ENCODE measurements around the gene B3GNT3.

B3GNT3 gene, protein sequence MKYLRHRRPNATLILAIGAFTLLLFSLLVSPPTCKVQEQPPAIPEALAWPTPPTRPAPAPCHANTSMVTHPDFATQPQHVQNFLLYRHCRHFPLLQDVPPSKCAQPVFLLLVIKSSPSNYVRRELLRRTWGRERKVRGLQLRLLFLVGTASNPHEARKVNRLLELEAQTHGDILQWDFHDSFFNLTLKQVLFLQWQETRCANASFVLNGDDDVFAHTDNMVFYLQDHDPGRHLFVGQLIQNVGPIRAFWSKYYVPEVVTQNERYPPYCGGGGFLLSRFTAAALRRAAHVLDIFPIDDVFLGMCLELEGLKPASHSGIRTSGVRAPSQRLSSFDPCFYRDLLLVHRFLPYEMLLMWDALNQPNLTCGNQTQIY

DNA sequence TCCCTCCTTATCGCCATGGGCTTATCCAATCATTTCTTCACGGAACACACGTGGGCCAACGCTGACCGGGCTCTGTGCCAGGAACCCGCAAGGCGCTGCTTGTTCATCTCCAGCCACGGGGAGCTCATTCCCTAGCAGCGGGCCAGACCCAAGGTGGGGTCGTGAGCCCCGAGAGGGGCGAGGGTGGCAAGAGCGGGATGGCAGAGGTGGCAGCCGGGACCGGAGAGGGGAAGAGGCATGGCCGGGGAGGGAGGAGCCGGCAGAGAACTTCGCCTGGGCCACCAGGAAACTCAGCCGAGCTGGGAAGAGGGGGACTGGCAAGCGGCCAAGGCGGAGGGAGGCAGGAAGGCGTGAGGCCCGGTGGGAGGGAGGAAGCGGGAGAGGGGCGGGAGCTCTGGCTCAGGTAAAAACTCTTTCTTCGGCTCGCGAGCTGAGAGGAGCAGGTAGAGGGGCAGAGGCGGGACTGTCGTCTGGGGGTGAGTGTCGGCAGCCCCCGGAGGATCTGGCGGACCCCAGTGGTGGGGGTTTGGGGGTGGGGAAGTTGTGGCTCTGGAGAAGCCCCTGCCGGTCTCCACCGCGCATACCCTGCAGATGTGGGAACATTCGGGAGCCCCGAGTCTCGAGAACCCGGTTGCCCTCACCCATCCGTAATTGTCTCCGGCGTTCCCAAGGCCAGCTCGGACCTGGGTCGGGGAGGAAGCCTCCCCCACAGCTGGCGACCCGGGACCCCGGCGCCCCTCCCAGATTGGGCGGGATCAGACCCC is at the start of gene B3GNT3:
Gene B3GNT3, plus strand, starts transcription at position 408 of the 764 bp plus-strand sequence. CDS start 12,670 bp downstream, outside the sequence.
- DNase-seq, result no peak

DNA sequence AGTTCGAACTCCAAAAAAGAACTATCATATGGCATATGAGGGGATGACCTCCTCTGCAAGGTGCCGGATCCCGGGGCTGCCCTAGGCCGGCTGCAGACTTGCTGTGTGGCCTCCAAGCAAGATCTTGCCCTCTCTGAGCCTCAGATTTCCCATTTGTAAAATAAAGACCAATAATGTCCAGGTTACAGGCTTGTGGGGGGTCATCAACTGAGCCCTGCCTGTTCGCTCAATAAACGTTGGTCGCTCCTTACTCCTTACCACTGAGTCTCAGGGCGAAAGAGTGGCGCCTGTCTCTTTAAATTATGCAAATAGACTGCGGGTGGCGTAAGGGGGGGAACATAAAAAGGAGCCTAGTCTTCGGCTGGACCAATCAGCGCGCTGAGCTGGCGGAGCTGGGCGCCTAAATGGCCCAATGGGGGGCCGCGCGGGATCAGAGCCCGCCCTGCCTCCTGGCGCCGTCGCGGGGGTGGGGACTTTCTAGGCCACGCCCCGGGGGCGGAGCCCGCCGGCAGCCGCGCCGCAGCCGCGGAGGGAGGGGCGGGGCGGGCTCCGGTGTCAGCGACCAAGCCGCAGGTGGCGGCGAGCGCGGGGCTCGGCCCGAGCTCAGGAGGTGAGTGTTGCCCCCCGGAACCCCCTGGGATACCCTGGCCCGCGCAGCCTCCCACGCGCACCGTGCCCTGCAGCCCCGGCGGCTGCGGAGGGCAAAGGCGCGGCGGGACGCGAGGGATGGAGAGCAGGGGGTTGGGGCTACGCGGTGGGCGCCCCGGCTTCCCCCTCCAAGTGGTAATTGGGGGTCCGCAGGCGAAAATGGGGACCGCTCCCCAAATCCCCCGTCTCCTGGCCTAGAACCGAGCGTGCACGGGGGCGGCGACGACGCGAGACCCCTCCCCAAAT is 47.5 kb upstream of the B3GNT3 start:
- DNase-seq, result peak; percentile 93

DNA sequence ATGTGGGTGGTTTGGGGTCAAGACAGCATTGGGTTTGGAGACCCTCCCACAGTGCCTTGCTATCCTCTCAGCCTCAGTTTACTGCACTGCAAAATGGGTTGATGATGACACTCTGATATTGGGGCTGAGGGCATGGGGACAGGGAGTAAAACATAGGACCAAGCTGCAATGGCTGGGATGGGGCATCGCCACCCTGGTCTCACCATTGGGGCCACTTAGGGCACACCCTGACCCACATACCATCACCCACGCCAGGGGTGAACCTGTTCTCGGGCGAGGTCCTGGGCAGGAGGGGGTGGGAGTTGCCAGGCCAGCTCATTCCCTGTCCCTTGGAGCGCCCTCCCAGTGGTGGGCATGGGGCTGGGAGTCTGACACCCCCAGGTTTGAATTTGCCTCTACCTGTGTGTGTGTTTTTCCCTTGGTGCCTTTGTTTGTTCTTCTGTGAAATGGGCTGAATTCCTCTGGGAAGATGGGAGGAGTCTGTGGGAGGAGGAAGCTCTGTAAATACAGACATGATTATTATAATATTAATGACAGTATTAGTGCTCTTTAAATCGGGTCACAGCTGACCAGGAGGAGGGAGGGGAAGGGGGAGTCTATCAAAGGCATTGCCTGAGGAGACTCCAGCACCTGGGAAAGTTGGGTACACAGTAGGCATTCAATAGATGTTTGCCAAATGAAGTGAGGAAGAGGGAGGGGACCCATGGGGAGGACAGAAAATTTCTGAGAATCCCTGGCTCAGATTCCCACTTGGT is 45.9 kb upstream of the B3GNT3 start:
- no peak for DNase-seq

- DNase-seq, result no peak
Observed at GRCh38 chr19:17749912-17750317, 45.0 kb upstream of the B3GNT3 start.

DNA sequence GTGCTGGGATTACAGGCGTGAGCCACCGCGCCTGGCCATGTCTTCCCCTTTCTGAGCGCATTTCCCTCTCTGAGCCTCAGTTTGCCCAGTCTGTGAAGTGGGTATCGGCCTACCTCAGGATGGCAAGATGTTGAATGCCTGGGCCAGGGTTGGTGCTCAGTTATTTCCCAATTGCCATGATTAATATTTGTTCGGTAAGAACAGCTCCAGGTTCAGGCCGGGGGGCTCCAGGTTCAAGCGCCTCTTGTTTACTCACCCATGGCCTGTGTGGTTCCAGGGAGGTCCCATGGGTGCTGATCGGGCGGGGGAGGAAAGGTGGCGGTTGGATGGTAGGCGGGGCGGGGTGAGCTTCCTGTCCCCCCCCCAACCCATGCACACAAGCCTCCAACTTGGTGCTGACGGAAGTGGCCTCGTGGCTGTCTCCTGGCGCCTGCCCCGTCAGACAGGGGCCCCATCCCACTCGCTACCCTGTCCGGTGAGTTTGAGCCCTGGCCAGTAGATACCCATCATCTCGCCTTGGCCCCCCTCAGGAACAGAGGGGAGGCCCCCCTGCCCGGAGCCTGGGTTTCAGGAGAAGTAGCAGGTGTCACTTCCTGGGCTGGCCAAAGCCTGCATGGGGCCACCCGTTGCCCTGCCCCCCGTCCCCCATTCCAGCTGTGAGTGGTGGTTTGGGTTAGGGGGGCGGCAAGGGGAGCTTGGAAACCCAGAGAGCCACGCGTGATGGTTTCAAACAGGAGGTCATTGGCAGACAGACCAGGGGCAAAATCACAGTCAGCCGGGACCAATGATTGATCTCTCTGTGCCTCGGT is 43.6 kb upstream of the B3GNT3 start, which contains the start of gene FCHO1:
Gene FCHO1, plus strand, starts transcription at position 375 of the 809 bp plus-strand sequence. CDS start 3,688 bp downstream, outside the sequence.
- DNase-seq, result no peak

- DNase-seq, result no peak
Observed at GRCh38 chr19:17751912-17752273, 43.0 kb upstream of the B3GNT3 start.

DNA sequence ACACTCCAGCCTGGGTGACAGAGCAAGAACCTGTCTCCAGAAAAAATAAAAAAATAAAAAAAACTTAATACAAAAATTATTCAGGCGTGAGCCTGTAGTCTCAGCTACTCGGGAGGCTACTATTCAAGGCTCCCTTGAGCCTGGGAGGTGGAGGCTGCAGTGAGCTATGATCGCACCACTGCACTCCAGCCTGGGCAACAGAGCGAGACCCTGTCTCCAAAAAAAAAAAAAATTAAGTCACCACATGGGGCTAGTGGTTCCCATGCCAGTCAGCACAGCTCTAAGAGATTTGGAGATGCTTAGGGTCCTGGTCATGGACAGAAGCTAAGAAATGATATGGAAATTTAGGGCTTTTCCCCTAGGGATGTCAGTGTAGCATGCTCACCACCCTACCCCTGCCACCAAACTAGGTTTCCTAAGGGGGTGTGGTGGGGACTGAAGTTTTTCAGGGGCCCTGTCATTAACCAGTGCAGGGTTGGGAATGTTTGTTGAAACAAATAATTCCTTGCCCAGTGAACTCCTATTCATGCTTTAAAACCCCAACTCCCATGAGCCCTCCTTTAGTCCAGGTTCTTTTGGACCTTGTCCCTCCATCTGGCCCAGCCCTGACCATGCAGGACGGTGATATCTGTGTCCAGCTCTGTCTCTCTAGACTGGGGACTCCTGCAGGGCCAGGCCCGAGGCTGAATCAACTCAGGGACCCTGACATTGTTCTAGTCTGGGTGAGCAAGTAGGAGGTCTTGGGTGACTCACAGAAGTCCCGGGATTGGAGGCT is 41.9 kb upstream of the B3GNT3 start:
- DNase-seq, result no peak

- no peak for DNase-seq
Observed at GRCh38 chr19:17753976-17754375, 41.0 kb upstream of the B3GNT3 start.

GRCh38 chr19:17754634-17755442 is 40.1 kb upstream of the B3GNT3 start:
- DNase-seq, result no peak

DNA sequence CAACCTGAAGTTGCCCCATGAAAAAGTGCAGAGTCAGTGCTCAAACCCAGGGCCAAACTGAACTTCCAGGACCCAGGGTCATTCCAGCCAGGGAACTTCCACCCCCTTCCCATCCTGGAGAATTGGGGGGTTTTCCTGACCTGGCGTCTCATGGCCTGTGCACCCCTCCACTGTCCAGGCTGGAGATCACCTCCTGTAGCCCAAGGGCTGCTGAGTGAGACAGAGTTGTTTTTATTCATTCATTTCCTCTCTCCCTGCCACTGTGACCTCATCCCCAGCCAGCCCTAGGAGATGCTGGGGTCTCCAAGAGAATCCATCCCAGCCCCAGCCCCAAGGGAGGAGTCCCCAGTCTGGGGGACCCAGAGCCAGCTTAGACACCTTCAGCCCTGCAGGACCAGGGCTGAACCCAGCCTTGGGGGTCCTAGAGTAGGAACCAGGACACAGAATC is 39.5 kb upstream of the B3GNT3 start:
- DNase-seq, result no peak

DNA sequence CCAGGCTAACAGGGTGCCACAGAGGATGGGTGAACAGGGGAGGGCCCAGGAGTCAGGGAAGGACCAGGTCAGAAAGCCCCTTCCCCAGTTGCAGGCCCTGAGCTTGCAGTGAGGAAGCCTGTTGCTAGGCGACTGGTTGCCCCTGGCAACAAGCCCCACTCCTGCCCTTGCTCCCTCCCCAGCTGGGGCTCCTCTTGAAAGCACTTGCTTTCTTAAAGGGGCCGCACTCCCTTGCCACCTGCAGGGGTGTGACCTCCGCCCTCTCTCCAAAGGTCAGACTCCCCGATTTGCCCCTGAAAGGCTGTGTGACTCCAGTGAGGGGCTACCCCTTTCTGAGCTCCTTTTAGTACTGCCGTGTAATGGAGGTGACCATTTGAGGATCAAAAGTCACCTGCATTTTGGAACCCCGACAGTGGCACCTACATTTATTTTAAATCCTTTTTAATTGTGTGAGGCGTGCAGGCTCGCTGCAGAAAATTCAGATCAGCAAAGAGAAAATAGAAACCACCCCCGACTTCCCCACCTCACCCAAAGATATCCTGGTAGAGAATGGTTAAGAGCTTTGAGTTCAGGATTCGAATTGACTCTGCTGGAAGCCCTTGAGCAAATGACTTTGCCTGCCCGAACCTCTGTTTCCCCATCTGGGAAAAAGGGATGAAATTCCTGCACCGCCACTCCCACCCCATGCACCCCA is 38.8 kb upstream of the B3GNT3 start:
- DNase-seq, result peak; percentile 57

- DNase-seq, result peak; percentile 95
Observed at GRCh38 chr19:17757125-17757524, 37.8 kb upstream of the B3GNT3 start.

GRCh38 chr19:17758515-17758914 is 36.4 kb upstream of the B3GNT3 start:
- DNase-seq, result no peak

DNA sequence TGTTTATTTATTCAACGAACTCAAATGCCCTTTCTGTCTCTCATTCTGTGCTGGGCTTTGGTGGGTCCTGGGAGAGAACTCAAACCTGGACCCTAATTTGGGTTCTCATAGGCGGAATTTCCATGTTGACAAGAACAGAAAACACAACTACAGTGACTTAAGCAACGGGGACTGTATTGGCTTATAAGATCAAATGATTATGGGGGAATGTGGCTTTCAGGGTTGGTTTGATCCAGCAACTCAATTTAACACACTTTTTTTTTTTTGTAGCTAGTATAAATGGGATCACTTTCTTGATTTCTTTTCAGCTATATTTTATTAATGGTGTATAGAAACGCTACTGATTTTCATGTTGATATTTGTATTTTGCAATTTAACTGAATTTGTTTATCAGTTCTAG is 33.8 kb upstream of the B3GNT3 start:
- DNase-seq, result no peak

- peak; percentile 28 for DNase-seq
Observed at GRCh38 chr19:17762505-17763229, 32.3 kb upstream of the B3GNT3 start.

DNA sequence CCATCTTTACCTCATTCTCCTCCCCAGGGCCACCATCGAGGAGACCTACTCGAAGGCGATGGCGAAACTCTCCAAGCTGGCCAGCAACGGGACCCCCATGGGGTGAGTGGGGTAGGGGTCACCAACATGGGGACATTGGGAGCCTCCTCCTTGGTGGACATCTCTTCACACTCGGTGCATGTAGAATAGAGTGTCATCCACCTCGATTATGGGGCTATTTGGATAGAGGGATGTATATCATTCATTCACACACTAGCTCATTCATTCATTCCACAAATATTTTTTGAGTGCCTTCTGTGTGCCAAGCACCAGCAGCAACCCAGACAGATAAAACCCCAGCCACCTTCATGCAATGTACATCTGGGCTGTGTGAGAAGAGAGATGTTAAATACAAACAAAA is 30.6 kb upstream of the B3GNT3 start:
- DNase-seq, result no peak

GRCh38 chr19:17765069-17765618 is 29.8 kb upstream of the B3GNT3 start:
- DNase-seq, result no peak
